Stimulated activated CD4-positive, alpha-beta T cell treated with anti-CD3 and anti-CD28 coated beads, TNF-alpha, amount 100 ng/mL, for 1 hour (primary cell): Measurements from ENCODE around the gene ACTN3.
"Not testable (repeated sequence)": the region's sequence is repeated elsewhere in the genome, so short reads cannot be mapped to it uniquely, and the experiment has no call there.

ENCODE experiments used
- DNase-seq, 3 donors: peaks; one replicate each; pipeline ENCODE4 v3.0.0-alpha.2; 2020; ENCODE audit warnings: low read depth in 3 of 3, low spot score in 1 of 3

Gene ACTN3

DNA sequence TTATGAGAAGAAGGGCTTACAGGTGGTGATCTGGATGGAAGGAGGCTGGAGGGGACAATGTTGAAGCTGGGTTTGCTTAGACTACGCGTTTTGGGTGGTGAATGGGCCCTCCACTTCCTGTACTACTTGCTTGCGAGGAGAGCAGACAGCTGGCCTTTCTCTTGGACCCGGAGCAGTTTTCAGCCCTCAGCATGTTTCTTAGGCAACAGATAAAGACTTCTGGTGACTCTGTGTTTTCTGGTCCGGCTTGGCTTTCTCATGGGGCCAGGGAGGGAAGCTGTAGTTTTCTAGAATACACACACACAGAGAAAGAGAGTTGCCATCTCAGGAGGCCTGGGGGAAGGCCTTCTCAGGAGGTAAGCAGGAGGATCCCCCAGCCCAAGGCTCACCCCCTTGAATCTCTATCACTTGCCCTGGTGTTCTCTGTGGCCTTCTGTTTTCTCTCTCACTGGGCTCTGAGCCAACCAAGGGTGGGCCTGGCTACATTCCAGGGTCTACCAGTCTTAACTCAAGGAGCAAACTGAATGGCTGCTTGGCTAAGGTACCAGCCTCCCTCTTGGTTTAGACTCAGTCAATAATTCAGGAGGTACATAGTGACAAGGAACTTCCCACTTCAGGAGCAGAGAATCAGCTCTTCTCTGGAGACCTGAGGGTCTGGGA lies 48.7 kb downstream of the ACTN3 start:
- no peak for DNase-seq

DNA sequence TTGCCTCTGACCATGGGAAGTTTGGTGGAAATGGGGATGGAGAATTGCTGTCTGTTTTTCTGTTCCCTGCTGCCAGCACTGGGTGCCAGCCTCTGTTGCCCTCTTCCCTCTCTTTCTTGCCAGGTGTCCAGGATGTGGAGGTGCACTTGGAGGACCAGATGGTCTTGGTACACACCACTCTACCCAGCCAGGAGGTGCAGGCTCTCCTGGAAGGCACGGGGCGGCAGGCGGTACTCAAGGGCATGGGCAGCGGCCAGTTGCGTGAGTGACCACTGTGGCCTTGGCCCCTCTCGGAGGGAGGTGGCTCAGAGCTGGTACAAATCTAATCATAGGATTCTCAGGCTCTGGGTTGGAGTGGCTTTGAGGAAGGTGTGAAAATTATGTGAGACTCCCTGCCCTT lies 52.3 kb downstream of the ACTN3 start:
- no peak for DNase-seq

DNA sequence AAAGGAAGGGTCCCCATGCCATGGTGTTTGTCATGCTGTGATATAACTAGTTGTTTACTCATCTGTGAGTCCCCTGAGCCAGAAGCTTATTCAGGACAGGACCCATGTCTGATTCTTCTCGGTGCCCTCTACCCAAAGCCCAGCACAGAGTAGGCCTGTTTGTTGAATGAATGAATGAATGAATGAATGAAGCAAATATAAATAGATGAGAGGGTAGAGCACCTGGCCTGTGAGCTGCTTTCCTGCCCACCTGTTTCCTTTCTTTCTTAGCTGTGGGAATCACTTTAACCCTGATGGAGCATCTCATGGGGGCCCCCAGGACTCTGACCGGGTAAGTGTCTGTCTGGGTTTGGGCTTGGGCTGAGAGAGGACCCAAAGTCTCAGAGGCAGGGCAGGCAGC lies 53.5 kb downstream of the ACTN3 start:
- DNase-seq: no peak

DNA sequence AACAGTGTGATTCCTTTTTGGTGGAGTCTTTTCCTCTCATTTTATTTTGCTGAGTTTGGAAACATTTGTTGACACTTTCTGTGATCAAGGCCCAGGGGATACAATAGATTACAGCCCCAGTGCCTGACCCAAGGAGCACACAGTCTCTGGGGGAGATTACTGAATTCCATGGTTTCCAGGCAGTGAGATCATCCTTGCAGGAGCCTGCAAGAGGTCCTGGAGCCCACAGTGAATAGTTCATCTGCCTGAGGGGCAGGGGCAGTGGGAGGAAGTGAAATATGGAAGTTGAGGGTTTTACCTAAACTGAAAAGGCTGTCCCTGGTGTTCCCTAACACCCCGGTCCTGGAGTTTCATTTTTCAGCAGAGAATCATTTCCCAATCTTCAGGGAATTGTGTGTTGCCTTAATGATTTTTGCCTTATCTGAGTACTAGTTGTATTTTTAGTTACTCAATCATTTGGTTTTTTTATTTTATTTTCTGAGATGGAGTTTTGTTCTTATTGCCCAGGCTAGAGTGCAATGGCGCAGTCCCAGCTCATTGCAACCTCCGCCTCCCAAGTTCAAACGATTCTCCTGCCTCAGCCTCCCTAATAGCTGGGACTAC lies 54.0 kb downstream of the ACTN3 start:
- DNase-seq: no peak

DNA sequence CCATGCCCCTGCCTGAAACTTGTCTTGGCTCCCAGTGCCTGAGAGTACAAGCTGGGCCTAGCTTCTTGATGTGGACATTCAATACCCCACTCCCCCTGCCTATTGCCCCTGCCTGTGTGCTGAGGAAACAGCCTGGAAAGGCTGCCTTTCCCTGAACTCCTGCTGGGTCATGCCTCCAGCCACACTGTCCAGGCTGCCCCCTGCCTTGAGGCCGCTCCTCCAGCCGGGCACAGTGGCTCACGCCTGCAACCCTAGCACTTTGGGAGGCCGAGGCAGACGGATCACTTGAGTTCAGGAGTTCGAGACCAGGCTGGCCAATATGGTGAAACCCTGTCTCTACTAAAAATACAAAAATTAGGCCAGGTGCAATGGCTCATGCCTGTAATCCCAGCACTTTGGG lies 56.4 kb downstream of the ACTN3 start:
- no peak for DNase-seq

DNA sequence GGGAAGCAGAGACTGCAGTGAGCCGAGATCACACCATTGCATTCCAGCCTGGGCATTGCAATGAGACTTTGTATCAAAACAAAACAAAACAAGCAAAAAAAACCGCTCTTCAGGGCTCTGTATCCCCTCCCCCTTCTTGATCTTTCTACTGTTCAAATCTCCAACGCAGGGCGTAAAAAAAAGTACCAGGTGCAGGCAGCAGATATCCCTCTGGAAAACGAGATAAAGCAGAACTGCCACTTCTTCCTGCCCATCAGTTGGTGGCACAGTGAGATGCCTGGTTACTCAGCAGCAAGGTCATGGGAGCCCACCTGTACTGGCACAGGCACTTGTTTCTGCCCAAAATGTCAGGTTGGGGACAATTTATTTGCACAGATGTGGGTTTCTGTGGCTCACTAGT lies 57.5 kb downstream of the ACTN3 start:
- DNase-seq: no peak

DNA sequence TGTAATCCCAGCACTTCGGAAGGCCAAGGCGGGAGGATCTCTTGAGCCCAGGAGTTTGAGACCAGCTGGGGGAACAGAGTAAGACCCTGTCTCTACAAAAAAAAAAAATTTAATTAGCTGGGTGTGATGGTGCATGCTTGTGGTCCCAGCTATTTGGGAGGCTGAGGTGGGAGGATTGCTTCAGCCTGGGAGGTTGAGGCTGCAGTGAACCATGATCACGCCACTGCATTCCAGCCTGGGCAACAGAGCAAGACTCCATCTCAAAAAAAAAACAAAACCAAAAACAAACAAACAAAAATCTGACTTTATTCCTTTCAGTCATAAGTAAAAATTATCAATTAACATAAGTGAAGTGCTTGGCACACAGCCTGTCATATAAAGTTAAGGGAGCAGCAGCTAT lies 59.9 kb downstream of the ACTN3 start:
- DNase-seq: not testable (repeated sequence)

DNA sequence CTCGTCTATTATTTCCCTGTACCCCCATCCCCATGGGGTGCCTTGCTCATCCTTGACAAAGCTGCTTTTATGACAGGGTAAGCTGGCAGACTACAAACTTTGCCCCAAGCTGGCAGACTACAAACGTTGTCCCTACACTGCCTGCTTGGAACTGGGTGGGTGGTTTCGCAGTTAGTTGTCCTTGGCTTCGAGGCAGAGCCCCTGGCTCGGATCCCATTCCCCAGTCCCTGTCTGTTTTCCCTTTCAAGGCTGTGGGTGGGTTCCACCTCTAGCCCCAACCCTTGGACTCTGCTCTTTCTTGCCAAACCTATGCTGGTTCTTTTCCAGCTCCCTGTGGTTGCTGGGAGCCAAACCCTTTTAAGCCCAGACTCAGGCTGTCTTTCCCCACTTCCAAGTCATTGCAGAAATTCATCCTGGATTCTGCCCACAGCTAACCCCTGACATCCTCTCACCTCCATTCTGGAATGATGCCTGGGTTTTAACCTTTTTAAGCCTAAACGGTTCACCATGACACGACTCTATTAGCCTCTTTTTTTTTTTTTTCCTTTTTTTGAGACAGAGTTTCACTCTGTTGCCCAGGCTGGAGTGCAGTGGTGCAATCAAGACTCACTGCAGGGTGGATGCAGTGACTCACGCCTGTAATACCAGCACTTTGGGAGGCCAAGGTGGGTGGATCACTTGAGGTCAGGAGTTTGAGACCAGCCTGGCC lies 60.6 kb downstream of the ACTN3 start:
- DNase-seq: no peak

DNA sequence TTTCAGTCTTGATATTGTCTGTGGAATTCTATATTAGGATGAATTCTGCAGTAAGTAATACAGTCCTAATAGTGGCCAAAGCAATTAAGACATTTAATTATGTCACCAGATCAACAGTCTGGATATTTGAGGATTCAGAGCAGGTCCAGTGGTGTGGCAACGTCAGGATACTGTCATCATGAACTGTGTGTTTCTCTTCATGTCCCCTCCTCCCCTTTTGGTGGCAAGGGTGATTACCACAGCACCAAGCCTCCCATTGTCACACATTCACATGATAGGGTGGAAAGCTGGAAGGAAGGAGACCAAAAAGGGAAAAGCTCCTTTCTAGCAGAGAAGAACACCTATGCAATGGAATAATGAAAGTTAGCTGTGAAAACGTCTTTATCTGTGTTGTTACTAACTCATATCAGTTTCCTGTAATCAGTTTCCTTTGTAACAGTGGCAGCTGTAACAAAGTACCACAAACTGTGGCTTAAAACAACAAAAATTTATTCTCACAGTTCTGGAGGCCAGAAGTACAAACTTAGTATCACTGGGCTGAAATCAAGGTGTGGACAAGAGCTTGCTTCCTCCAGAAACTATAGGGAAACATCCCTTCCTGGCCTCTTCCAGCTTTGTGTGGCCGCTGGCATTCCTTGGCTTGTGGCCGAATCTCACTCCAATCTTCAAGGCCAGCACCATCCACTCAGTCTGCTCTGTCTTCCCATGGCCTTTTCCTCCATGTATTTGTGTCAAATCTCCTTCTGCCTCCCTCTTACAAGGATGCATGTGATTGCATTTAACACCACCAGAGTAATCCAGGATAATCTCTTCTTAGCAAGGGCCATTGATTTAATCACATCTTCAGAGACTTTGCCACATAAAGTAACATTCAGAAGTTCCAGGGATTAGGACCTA lies 63.3 kb downstream of the ACTN3 start:
- DNase-seq: no peak

DNA sequence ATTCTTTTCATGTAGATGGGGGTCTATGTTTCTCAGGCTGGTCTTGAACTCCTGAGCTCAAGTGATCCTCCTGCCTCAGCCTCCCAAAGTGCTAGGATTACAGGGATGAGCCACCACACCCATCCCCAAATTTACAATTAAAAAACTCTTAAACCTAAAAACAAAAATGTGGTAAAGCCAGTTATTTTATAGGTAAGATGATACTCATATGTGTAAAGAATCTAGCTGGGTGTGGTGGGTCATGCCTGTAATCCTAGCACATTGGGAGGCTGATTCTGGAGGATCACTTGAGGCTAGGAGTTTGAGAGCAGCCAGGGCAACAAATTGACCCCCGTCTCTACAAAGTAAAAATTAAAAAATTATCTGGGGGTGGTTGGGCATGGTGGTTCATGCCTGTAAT lies 65.8 kb downstream of the ACTN3 start:
- no peak for DNase-seq
